PC-9 (cell line): ENCODE results near the gene DLEC1.

ENCODE experiments used
- EZH2 ChIP-seq: fragments of 200-600 bp; sonication (generic); IDR thresholded peaks from 2 replicates; pipeline ENCODE4 v1.8.0; 2017; ENCODE audit warnings: antibody characterized with exemption, low read depth
- TF ChIP-seq, protein P1 (sequence below): fragments of 200-600 bp; sonication (generic); conservative IDR thresholded peaks from 2 replicates; pipeline ENCODE4 v1.6.1; 2017; ENCODE audit warnings: mixed run types, antibody characterized with exemption, mild to moderate bottlenecking, moderate library complexity

DNA sequence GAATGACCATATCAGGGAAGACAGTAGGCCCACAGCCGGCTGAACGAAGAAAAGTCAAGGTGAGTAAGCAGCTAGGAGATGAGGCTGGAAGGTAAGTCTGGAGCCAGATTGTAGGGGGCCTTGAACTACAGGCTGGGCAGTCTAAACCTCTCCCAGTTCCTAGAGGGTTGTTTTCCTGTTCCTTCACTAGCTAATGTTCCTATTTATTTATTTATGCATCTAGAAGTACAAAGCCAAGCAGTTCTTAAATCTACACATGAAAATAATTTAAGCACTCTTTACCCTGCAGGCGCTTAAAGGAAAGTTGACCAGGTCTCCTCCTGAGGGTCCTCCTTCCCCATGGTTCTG lies 94.2 kb downstream of the DLEC1 start:
- TF ChIP-seq, protein P1, sequence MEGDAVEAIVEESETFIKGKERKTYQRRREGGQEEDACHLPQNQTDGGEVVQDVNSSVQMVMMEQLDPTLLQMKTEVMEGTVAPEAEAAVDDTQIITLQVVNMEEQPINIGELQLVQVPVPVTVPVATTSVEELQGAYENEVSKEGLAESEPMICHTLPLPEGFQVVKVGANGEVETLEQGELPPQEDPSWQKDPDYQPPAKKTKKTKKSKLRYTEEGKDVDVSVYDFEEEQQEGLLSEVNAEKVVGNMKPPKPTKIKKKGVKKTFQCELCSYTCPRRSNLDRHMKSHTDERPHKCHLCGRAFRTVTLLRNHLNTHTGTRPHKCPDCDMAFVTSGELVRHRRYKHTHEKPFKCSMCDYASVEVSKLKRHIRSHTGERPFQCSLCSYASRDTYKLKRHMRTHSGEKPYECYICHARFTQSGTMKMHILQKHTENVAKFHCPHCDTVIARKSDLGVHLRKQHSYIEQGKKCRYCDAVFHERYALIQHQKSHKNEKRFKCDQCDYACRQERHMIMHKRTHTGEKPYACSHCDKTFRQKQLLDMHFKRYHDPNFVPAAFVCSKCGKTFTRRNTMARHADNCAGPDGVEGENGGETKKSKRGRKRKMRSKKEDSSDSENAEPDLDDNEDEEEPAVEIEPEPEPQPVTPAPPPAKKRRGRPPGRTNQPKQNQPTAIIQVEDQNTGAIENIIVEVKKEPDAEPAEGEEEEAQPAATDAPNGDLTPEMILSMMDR = no peak
- TF ChIP-seq EZH2 = no peak
